ENCODE data around the gene TMEM121. TPM values are rescaled to one million over a fixed set of nuclear protein-coding genes. Genes with fewer than 3 reads are reported as not detected.
A peak's percentile ranks its signal among the peaks of the same experiment; 100 is the strongest.
"Not testable (repeated sequence)": the region's sequence is repeated elsewhere in the genome, so short reads cannot be mapped to it uniquely, and the experiment has no call there.

Gene TMEM121
- polyA plus RNA-seq, 3 donors: 0.08 to 0.11 TPM; not detected in 1

GRCh38 chr14:105554523-105554922, 28.1 kb downstream of the TMEM121 start:
- H3K4me2 ChIP-seq (replicated peaks; ENCODE audit: extremely low read depth, low read length, poor library complexity, severe bottlenecking): no peak overlapping the region
- H3K9ac ChIP-seq (ENCODE audit: insufficient read depth, low read length, poor library complexity, severe bottlenecking): no peak overlapping the region
- no peak for TF ChIP-seq CTCF (IDR thresholded peaks at IDR 0.05)
- DNase-seq: no peak
- no peaks in the 10 kb centered on the region for H3K9me3 ChIP-seq (replicated peaks in 1 of 2; ENCODE audit: control insufficient read depth in 1 of 2, insufficient read depth in 1 of 2, low read length in 2 of 2)
- peaks cover 3 to 11% (median 9%) of the 10 kb centered on the region in 3 donors for H3K27me3 Mint-ChIP-seq (ENCODE audit: low read depth in 3 of 3)
- H3K79me2 ChIP-seq (ENCODE audit: insufficient read depth, low read length): no peaks in the 10 kb centered on the region
- H3K9me3 Mint-ChIP-seq: peaks cover 0 to 3% (median 0%) of the 10 kb centered on the region in 7 donors
- no peak overlapping the region for H3K27ac Mint-ChIP-seq
- H3K36me3 Mint-ChIP-seq: no peaks in the 10 kb centered on the region
- H4K20me1 ChIP-seq (ENCODE audit: insufficient read depth, low read length): no peaks in the 10 kb centered on the region
- no peaks in the 10 kb centered on the region for H3K27me3 ChIP-seq (ENCODE audit: control insufficient read depth in 2 of 2, insufficient read depth in 2 of 2, low read length in 2 of 2)
- WGBS (ENCODE audit: insufficient coverage): 94% methylated on average over 4 of the region's 5 CpGs
- no peak overlapping the region for H3K4me3 ChIP-seq (replicated peaks in 1 of 3; ENCODE audit: low read depth in 2 of 3, low read length in 3 of 3)
- no peak overlapping the region for H3K27ac ChIP-seq (ENCODE audit: low read depth in 1 of 2, low read length in 2 of 2)
- intact Hi-C loops (cut with micrococcal nuclease): no loop called here
- no peaks in the 10 kb centered on the region for H3K4me1 Mint-ChIP-seq
- no peaks in the 10 kb centered on the region for H3K4me1 ChIP-seq (ENCODE audit: control insufficient read depth in 1 of 2, insufficient read depth in 2 of 2, low read length in 2 of 2)
- no peak overlapping the region for H3K4me3 Mint-ChIP-seq
- no peak overlapping the region for H2AFZ ChIP-seq (ENCODE audit: insufficient read depth, low read depth, low read length, poor library complexity, severe bottlenecking)
- no peaks in the 10 kb centered on the region for H3K36me3 ChIP-seq (replicated peaks in 1 of 2; ENCODE audit: control insufficient read depth in 1 of 2, insufficient read depth in 2 of 2, low read length in 2 of 2)

GRCh38 chr14:105557671-105558070, 31.3 kb downstream of the TMEM121 start:
- H3K4me2 ChIP-seq (replicated peaks; ENCODE audit: extremely low read depth, low read length, poor library complexity, severe bottlenecking); H3K9ac ChIP-seq (ENCODE audit: insufficient read depth, low read length, poor library complexity, severe bottlenecking); H4K20me1 ChIP-seq (ENCODE audit: insufficient read depth, low read length); H3K79me2 ChIP-seq (ENCODE audit: insufficient read depth, low read length); H3K9me3 ChIP-seq (replicated peaks in 1 of 2; ENCODE audit: control insufficient read depth in 1 of 2, insufficient read depth in 1 of 2, low read length in 2 of 2); H3K27me3 ChIP-seq (ENCODE audit: control insufficient read depth in 2 of 2, insufficient read depth in 2 of 2, low read length in 2 of 2); H3K36me3 ChIP-seq (replicated peaks in 1 of 2; ENCODE audit: control insufficient read depth in 1 of 2, insufficient read depth in 2 of 2, low read length in 2 of 2); DNase-seq; H3K36me3 Mint-ChIP-seq; H3K4me3 ChIP-seq (replicated peaks in 1 of 3; ENCODE audit: low read depth in 2 of 3, low read length in 3 of 3); H3K27me3 Mint-ChIP-seq (ENCODE audit: low read depth in 3 of 3); H3K27ac ChIP-seq (ENCODE audit: low read depth in 1 of 2, low read length in 2 of 2); H3K9me3 Mint-ChIP-seq; H2AFZ ChIP-seq (ENCODE audit: insufficient read depth, low read depth, low read length, poor library complexity, severe bottlenecking); H3K27ac Mint-ChIP-seq; H3K4me1 Mint-ChIP-seq; intact Hi-C loops (cut with micrococcal nuclease); H3K4me1 ChIP-seq (ENCODE audit: control insufficient read depth in 1 of 2, insufficient read depth in 2 of 2, low read length in 2 of 2): not testable (repeated sequence)
- 97% methylated on average over 4 of the region's 19 CpGs for WGBS (ENCODE audit: insufficient coverage)
- peak overlapping the region in 1 of 2 donors; percentile 50 for H3K4me3 Mint-ChIP-seq

Data from CD14-positive monocyte (primary cell).